Ectodermal cell (in vitro differentiated cells): ENCODE measurements around the gene TRERF1.
"Not testable (repeated sequence)": the region's sequence is repeated elsewhere in the genome, so short reads cannot be mapped to it uniquely, and the experiment has no call there.

ENCODE experiments used
- H3K27ac ChIP-seq: 2 replicates; pipeline ENCODE4 v1.7.0; 2013; ENCODE audit warnings: mild to moderate bottlenecking, low read depth, low read length; ENCODE audit not compliant: insufficient read depth, poor library complexity, severe bottlenecking
- H3K27me3 ChIP-seq: 2 replicates; pipeline ENCODE4 v1.7.0; 2013; ENCODE audit warnings: mild to moderate bottlenecking, low read length; ENCODE audit not compliant: insufficient read depth, control insufficient read depth, poor library complexity, severe bottlenecking
- H3K36me3 ChIP-seq: one replicate; pipeline ENCODE4 v1.7.0; 2013; ENCODE audit warnings: low read length; ENCODE audit not compliant: control insufficient read depth, insufficient read depth
- H3K4me1 ChIP-seq: one replicate; pipeline ENCODE4 v1.7.0; 2013; ENCODE audit warnings: low read length; ENCODE audit not compliant: control insufficient read depth, insufficient read depth
- H3K4me3 ChIP-seq: 2 replicates; pipeline ENCODE4 v1.7.0; 2013; ENCODE audit warnings: low read depth, low read length, control low read depth; ENCODE audit not compliant: insufficient read depth
- H3K9me3 ChIP-seq: 2 replicates; pipeline ENCODE4 v1.7.0; 2013; ENCODE audit warnings: mild to moderate bottlenecking, low read length, moderate library complexity; ENCODE audit not compliant: control insufficient read depth
- WGBS, 2 experiments: methylation state at CpG; one replicate each; pipeline ENCODE4 v1.1.7; 2013; ENCODE audit warnings: missing lambda C conversion rate in 2 of 2; 5-methylcytosine and 5-hydroxymethylcytosine counted together

Gene TRERF1

DNA sequence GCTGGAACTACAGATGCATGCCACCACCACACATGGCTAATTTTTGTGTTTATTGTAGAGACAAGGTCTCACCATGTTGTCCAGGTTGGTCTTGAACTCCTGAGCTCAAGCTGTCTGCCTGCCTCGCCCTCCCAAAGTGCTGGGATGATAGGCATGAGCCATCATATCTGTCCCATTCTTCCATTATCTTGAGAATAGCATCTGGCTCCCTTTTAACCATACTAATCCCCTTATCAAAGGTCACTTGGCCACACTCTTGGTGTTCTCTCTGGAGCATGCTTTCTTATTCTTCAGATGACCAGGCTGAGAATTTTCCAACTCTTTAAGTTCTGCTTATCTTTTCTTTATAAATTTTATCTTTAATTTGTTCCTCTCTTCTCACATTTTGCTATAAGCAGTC lies 15.9 kb upstream of the TRERF1 start:
- Histone ChIP-seq H3K27me3 (no peaks in the 10 kb centered on the region), H3K27ac (no peak overlapping the region), H3K4me1 (no peaks in the 10 kb centered on the region), H3K9me3 (peaks cover 3% of the 10 kb centered on the region), H3K36me3 (no peaks in the 10 kb centered on the region), H3K4me3 (no peak overlapping the region)
- 78 to 81% methylated on average over 1 of the region's 1 CpG for WGBS, 2 experiments

DNA sequence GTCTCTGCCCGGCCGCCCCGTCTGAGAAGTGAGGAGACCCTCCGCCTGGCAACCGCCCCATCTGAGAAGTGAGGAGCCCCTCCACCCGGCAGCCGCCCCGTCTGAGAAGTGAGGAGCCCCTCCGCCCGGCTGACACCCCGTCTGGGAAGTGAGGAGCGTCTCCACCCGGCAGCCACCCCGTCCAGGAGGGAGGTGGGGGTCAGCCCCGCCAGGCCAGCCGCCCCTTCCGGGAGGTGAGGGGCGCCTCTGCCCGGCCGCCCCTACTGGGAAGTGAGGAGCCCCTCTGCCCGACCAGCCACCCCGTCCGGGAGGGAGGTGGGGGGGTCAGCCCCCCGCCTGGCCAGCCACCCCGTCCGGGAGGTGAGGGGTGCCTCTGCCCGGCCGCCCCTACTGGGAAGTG lies 14.7 kb upstream of the TRERF1 start:
- 97 to 98% methylated on average over 28 of the region's 28 CpGs for WGBS, 2 experiments

DNA sequence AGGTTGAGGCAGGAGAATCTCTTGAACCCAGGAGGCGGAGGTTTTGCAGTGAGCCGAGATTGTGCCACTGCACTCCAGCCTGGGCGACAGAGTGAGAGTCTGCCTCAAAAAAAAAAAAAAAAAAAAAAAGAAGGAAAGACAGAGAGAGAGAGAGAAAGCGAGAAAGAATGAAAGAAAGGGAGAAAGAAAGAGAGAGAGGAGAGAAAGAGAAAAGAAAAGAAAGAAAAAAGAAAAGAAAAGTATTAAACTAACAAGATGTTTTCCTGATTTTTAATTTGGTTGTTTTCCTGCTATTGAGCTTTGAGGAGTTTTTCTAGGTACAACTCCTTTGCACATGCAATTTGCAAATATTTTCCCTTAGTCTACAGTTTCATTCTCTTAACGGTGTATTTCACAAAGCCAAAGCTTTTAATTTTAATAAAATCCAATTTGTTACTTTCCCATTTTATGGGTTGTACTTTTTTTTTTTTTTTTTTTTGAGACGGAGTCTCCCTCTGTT lies 10.8 kb upstream of the TRERF1 start:
- 94 to 98% methylated on average over 5 to 6 of the region's 6 CpGs for WGBS, 2 experiments
- Histone ChIP-seq H3K4me1 (no peaks in the 10 kb centered on the region), H3K27me3 (no peaks in the 10 kb centered on the region), H3K4me3 (no peak overlapping the region), H3K9me3 (peaks cover 3% of the 10 kb centered on the region), H3K36me3 (no peaks in the 10 kb centered on the region), H3K27ac (no peak overlapping the region)

More for the DNA sequence above, 14.7 kb upstream of the TRERF1 start:
- H3K27me3 ChIP-seq, H3K36me3 ChIP-seq, H3K4me3 ChIP-seq, H3K9me3 ChIP-seq, H3K4me1 ChIP-seq, H3K27ac ChIP-seq: not testable (repeated sequence)

DNA sequence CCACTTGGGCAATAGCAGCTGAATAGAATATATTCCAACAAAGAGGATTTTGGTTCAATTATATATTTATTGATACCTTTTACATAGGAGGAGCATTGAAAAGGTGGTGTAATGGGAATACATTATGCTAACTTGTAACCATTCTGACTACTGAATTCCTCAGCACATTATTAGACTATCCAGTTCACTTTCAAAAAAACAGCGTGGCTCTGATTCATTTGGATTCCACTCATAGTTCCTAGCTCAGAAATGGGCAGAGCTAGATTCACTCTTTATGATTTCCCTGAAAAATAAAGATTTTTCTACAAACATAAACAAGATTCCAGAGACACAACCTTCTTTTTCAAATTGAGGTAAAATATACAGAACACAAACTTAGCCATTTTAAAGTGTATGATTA lies 9.2 kb upstream of the TRERF1 start:
- Histone ChIP-seq H3K27ac (no peak overlapping the region), H3K4me1 (no peaks in the 10 kb centered on the region)

DNA sequence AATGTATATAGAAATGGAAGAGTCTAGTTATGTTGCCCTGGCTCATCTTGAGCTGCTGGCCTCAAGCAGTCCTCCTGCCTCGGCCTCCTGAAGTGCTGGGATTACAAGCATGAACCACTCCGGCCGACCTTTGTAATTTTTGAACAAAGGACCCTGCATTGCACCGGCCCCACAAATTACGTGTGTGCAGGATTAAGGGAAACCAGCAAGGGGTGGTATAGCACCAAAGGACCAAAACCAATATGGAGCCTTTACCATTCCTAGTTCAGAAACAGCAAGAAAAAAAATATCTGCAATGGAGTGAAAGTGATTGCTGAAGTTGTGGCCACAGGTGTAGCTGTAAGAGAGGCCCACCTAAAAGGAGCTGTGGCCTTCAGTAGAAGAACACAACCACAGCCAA lies 8.2 kb upstream of the TRERF1 start:
- Histone ChIP-seq H3K9me3 (no peaks in the 10 kb centered on the region), H3K4me3 (no peak overlapping the region), H3K36me3 (no peaks in the 10 kb centered on the region), H3K4me1 (no peaks in the 10 kb centered on the region), H3K27ac (no peak overlapping the region), H3K27me3 (no peaks in the 10 kb centered on the region)
- 88 to 93% methylated on average over 5 of the region's 5 CpGs for WGBS, 2 experiments

More for the DNA sequence above, 9.2 kb upstream of the TRERF1 start:
- no peaks in the 10 kb centered on the region for H3K27me3 ChIP-seq
- no peak overlapping the region for H3K4me3 ChIP-seq
- no peaks in the 10 kb centered on the region for H3K9me3 ChIP-seq
- 91 to 93% methylated on average over 1 of the region's 1 CpG for WGBS, 2 experiments
- H3K36me3 ChIP-seq: no peaks in the 10 kb centered on the region

DNA sequence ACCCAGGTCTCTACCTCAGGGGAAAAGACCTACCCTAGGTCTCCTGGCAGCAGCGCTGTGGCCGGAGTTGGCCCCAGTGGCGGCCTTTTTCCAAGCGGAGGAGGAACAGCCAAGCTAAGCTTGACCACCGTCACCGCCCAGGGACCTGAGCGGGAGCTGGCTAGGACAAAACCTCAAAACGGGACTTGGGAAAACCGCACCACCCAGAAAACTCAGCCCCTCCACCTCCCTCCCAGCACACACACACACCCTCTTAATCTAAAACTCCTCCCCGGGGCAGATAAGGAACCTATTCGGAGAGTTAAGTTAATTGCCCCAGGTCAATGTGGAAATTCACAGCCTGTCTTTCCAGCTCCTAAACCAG lies 2.7 kb upstream of the TRERF1 start:
- Histone ChIP-seq H3K27me3 (no peaks in the 10 kb centered on the region), H3K9me3 (no peaks in the 10 kb centered on the region), H3K4me3 (peak overlapping the region; percentile 69), H3K4me1 (peaks cover 8% of the 10 kb centered on the region), H3K36me3 (no peaks in the 10 kb centered on the region), H3K27ac (peak overlapping the region; percentile 93)
- 2 to 5% methylated on average over 11 of the region's 11 CpGs for WGBS, 2 experiments

DNA sequence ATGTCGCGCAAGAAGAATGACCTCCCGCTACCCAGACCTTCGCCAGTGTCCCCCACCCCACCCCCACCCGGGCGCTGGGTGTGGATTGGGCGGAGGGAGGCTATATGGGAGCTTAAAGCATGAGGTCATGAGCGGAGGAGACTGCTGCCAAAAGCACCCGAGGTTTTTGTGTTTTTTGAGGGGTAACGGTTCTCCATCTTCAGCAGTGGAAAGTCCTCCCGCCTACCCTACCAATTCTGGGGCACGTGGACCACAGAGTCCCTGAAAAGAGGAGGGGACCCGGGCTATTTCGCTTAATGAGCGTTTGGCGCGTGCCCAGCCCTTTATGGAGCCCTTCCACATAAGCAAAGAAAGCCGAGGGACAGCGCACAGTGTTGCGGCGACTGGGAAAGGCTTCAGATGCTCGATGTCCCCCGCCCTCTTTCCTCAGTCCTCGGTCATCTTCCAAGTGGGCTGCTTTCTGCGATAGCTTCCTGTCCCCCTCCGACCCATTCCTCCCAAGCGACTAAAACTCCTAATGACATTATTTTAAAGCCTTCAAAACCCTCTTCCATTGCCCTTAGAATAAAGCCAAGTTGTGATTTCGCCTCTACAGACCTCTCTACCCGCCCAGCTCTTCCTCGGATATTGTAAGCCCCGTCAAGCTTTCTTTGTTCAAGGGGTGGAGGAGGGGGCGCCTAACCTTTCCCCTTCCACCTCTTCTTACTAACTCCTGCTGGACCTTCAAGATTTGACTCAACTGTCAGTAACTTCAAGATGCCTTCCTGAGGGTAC lies 2.1 kb upstream of the TRERF1 start:
- 0% methylated on average over 31 to 32 of the region's 32 CpGs for WGBS, 2 experiments
- Histone ChIP-seq H3K4me3 (peak overlapping the region; percentile 69), H3K27me3 (no peaks in the 10 kb centered on the region), H3K36me3 (no peaks in the 10 kb centered on the region), H3K9me3 (no peaks in the 10 kb centered on the region), H3K27ac (peak overlapping the region; percentile 93), H3K4me1 (peaks cover 14% of the 10 kb centered on the region)

DNA sequence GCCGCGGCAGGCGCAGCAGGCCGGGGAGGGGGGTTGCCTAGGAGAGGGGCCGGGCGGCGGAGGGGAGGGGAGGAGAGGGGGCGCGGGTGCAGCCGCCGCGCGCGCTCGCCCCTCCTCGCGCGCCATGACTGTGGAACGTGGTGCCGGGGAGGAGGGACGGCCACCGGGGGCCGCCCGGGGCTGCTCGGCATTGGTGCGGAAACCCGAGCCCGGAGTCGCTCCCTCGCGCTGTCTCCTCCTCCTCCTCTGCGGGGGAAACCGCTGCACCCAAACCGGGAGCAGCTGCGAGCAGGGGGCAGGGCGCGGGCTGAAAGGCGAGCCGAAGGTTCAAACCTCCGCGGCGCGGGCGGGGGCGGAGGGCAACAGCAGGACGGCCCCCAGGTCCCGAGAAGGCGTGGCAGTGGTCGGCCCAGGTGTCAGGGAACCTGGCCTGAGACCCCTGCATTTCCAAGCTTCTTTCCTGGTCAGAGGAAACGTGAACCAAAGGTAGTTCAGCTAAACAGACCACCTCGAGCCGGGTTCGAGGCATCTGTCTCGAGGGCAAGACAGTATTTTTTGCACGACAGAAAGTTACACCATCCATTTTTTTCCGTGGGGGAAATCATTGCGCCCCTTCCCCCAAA lies 1.4 kb upstream of the TRERF1 start:
- WGBS, 2 experiments: 0 to 1% methylated on average over 57 of the region's 57 CpGs
- H3K4me1 ChIP-seq: peaks cover 19% of the 10 kb centered on the region
- no peaks in the 10 kb centered on the region for H3K36me3 ChIP-seq
- peak overlapping the region; percentile 69 for H3K4me3 ChIP-seq
- no peaks in the 10 kb centered on the region for H3K27me3 ChIP-seq
- no peaks in the 10 kb centered on the region for H3K9me3 ChIP-seq
- peak overlapping the region; percentile 93 for H3K27ac ChIP-seq

DNA sequence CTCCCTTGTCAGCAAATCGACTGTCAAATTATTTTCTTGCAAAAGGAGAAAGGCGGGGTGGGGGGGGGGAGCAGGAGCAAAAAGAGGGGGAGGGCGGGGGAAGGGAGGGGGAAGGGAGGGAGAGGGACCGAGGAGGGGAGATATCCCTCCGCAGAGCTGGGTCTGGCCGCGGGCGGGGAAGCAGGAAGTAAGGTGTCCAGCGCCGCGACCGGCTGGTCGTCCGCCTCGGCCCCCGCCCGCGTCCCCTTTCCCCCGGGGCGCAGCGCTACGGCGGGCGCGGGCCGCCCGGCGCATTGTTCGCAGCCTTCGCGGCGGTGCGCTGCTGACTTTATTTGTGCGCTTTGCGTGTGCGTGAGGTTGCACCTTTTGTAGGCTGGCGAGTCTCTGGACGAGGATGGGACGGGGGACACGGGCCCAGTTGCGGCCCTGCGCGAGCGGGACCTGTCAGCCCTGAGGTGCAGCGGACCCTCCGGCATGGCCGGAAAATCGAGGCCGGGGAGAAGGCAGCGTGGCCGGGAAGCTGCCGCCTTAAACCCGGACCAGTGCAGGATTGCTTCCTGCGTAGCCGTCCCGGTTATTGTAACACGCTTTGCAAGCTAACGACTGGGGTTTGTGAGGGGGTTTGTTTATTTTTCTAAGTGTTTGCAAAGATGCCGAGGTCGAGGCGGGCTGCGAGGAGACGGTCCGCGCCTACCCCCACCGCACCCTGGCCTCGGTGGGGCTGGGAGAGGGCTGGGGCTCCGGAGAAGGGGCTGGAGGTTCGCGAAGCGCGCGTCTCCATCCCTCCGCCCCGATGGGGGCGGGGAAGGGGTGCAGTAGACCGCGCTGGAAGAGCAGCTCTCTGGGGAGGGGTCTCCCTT lies 675 bp upstream of the TRERF1 start:
- H3K4me1 ChIP-seq: peaks cover 19% of the 10 kb centered on the region
- H3K4me3 ChIP-seq: peak overlapping the region; percentile 69
- H3K27ac ChIP-seq: peak overlapping the region; percentile 93
- H3K27me3 ChIP-seq: no peaks in the 10 kb centered on the region
- WGBS, 2 experiments: 1% methylated on average over 75 to 76 of the region's 78 CpGs
- no peaks in the 10 kb centered on the region for H3K36me3 ChIP-seq
- H3K9me3 ChIP-seq: no peaks in the 10 kb centered on the region
